ENCODE data around the gene PCDH10. TPM values are rescaled to one million over a fixed set of nuclear protein-coding genes. Genes with fewer than 3 reads are reported as not detected.

Gene PCDH10
- polyA plus RNA-seq, 1 of the 3 experiments (the other 2 are of a cell fraction), result 0.02 TPM

DNA sequence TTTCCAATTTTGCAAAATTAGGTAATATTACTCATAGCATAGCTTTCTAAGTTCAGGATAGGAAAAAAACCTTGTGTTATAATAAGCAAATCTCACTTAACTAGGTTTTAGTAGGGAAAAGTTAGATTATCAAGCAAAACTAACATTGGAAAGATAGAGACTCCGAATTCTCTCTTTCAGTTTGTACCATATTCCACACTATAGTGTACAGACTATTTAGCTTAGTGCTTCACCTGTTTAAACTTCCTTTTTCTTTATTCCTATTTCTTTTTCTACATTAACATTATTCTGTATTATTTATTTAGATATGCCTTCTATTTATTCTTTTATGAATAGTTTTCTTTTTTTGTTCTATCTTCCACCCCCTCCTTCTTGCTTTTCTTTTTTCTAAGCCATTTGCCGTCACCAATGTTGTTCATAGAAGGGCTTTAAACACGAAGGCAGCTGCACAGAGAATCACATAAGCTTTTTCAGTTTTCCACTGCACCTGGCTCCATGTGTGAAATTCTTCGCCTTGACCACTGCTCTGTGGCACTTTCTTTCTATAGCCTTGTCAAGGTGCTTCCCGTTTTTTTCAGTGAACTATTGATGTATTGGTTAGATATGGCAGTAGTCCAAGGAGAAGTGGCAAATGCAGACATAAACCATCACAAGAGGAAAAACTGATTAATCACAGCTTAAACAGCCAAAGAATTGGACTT, 8.5 kb downstream of the PCDH10 start (continued):
- TF ChIP-seq EP300 (IDR thresholded peaks at IDR 0.05; ENCODE audit: borderline replicate concordance in 1 of 2, low read depth in 1 of 2, low read length in 1 of 2) (no peak), YY1 (IDR thresholded peaks at IDR 0.05; ENCODE audit: low read depth) (no peak), GABPA (IDR thresholded peaks at IDR 0.05; ENCODE audit: low read depth) (no peak), POLR2AphosphoS5 (IDR thresholded peaks at IDR 0.05; ENCODE audit: low read depth, low read length) (no peak), EZH2phosphoT487 (IDR thresholded peaks at IDR 0.05; ENCODE audit: borderline replicate concordance, low read depth) (no peak), RFX5 (IDR thresholded peaks at IDR 0.05; ENCODE audit: low read length) (no peak), RAD21 (IDR thresholded peaks at IDR 0.05; ENCODE audit: low read length) (no peak), SIN3A (IDR thresholded peaks at IDR 0.05; ENCODE audit: borderline replicate concordance, low read depth, low read length) (no peak)
- TF ChIP-seq, protein P1, sequence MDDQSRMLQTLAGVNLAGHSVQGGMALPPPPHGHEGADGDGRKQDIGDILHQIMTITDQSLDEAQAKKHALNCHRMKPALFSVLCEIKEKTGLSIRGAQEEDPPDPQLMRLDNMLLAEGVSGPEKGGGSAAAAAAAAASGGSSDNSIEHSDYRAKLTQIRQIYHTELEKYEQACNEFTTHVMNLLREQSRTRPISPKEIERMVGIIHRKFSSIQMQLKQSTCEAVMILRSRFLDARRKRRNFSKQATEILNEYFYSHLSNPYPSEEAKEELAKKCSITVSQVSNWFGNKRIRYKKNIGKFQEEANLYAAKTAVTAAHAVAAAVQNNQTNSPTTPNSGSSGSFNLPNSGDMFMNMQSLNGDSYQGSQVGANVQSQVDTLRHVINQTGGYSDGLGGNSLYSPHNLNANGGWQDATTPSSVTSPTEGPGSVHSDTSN (IDR thresholded peaks at IDR 0.05), result no peak
- TF ChIP-seq, protein P2, sequence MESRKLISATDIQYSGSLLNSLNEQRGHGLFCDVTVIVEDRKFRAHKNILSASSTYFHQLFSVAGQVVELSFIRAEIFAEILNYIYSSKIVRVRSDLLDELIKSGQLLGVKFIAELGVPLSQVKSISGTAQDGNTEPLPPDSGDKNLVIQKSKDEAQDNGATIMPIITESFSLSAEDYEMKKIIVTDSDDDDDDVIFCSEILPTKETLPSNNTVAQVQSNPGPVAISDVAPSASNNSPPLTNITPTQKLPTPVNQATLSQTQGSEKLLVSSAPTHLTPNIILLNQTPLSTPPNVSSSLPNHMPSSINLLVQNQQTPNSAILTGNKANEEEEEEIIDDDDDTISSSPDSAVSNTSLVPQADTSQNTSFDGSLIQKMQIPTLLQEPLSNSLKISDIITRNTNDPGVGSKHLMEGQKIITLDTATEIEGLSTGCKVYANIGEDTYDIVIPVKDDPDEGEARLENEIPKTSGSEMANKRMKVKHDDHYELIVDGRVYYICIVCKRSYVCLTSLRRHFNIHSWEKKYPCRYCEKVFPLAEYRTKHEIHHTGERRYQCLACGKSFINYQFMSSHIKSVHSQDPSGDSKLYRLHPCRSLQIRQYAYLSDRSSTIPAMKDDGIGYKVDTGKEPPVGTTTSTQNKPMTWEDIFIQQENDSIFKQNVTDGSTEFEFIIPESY (IDR thresholded peaks at IDR 0.05; ENCODE audit: borderline replicate concordance, low read depth), result no peak
- TF ChIP-seq, protein P3, sequence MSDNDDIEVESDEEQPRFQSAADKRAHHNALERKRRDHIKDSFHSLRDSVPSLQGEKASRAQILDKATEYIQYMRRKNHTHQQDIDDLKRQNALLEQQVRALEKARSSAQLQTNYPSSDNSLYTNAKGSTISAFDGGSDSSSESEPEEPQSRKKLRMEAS (IDR thresholded peaks at IDR 0.05; ENCODE audit: low read depth), result no peak

DNA sequence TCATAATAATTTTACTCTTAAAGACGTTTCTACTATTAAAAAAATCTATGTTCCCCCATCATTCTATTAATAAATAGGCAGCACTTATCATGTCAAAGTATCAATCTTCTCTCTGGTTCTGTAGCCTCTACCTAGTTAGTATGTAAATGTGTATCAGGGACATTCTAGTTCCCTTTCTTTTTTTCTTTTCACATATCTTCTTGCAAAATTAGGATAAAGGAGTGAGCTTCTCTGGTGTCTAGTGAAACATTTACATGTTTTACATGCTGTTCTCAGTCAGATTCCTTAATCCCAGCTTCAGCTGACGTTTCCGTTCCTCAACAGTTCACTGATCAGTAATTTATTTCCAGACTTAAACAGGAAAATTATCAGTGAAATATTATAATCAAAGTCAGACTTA, 11.8 kb downstream of the PCDH10 start:
- ChIA-PET CTCF (interaction anchor here (0.7 to 5.7 kb wide), 2 partner anchors 13 to 160 kb away, joined by 3 to 44 read pairs; partner anchors contain the start of gene PCDH10), POLR2A (no interaction called here)
- Histone ChIP-seq H3K27ac (ENCODE audit: low read depth in 2 of 2, low read length in 1 of 2) (no peak overlapping the region), H3K4me1 (ENCODE audit: control insufficient read depth in 1 of 2, insufficient read depth in 2 of 2, low read depth in 1 of 2, low read length in 1 of 2) (no peaks in the 10 kb centered on the region; a peak in 1 of 4 replicates), H3K79me2 (ENCODE audit: insufficient read depth) (no peaks in the 10 kb centered on the region), H3K4me2 (no peak overlapping the region), H3K9ac (no peak overlapping the region), H3K9me3 (no peaks in the 10 kb centered on the region), H3F3A (replicated peaks; ENCODE audit: insufficient read depth) (no peaks in the 10 kb centered on the region), H3K36me3 (replicated peaks in 1 of 2; ENCODE audit: control insufficient read depth in 1 of 2, insufficient read depth in 2 of 2, low read length in 1 of 2) (no peaks in the 10 kb centered on the region), H3K27me3 (ENCODE audit: insufficient read depth) (peaks cover 16% of the 10 kb centered on the region; the same call in 1 of the 2 replicates), H3K9me2 (no peaks in the 10 kb centered on the region), H2AFZ (ENCODE audit: low read depth) (no peak overlapping the region), H4K20me1 (ENCODE audit: insufficient read depth) (no peaks in the 10 kb centered on the region), H3K4me3 (ENCODE audit: low read depth in 2 of 2, low read length in 1 of 2) (no peak overlapping the region)
- no peak for DNase-seq
- WGBS (ENCODE audit: low lambda C conversion rate), result 34% methylated on average over 3 of the region's 3 CpGs
- TF ChIP-seq, protein P4, sequence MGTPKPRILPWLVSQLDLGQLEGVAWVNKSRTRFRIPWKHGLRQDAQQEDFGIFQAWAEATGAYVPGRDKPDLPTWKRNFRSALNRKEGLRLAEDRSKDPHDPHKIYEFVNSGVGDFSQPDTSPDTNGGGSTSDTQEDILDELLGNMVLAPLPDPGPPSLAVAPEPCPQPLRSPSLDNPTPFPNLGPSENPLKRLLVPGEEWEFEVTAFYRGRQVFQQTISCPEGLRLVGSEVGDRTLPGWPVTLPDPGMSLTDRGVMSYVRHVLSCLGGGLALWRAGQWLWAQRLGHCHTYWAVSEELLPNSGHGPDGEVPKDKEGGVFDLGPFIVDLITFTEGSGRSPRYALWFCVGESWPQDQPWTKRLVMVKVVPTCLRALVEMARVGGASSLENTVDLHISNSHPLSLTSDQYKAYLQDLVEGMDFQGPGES (IDR thresholded peaks at IDR 0.05; ENCODE audit: low read depth, low read length), result no peak
- TF ChIP-seq MXI1 (IDR thresholded peaks at IDR 0.05; ENCODE audit: low read depth, low read length), result no peak
- TF ChIP-seq, protein P2 (IDR thresholded peaks at IDR 0.05; ENCODE audit: borderline replicate concordance, low read depth), result no peak
- TF ChIP-seq NFIC (IDR thresholded peaks at IDR 0.05; ENCODE audit: borderline replicate concordance), result no peak
- no peak for TF ChIP-seq FOXM1 (IDR thresholded peaks at IDR 0.05; ENCODE audit: low read depth)
- TF ChIP-seq, protein P5, sequence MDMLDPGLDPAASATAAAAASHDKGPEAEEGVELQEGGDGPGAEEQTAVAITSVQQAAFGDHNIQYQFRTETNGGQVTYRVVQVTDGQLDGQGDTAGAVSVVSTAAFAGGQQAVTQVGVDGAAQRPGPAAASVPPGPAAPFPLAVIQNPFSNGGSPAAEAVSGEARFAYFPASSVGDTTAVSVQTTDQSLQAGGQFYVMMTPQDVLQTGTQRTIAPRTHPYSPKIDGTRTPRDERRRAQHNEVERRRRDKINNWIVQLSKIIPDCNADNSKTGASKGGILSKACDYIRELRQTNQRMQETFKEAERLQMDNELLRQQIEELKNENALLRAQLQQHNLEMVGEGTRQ (IDR thresholded peaks at IDR 0.05; ENCODE audit: borderline replicate concordance, low read depth, low read length), result no peak
- no peak for TF ChIP-seq CHD2 (IDR thresholded peaks at IDR 0.05; ENCODE audit: low read length, partially characterized antibody)
- TF ChIP-seq YY1 (IDR thresholded peaks at IDR 0.05; ENCODE audit: low read depth), result no peak
- TF ChIP-seq TEAD4 (IDR thresholded peaks at IDR 0.05; ENCODE audit: borderline replicate concordance, insufficient read depth), result no peak
- TF ChIP-seq ELF1 (IDR thresholded peaks at IDR 0.05), result no peak
- TF ChIP-seq, protein P6, sequence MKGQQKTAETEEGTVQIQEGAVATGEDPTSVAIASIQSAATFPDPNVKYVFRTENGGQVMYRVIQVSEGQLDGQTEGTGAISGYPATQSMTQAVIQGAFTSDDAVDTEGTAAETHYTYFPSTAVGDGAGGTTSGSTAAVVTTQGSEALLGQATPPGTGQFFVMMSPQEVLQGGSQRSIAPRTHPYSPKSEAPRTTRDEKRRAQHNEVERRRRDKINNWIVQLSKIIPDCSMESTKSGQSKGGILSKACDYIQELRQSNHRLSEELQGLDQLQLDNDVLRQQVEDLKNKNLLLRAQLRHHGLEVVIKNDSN (IDR thresholded peaks at IDR 0.05; ENCODE audit: borderline replicate concordance, low read depth), result no peak
- TF ChIP-seq FOSL2 (IDR thresholded peaks at IDR 0.05; ENCODE audit: borderline replicate concordance, low read depth), result no peak

Data from SK-N-SH (cell line).